HepG2 (cell line): Measurements from ENCODE around the gene ROS1. TPM values are rescaled to one million over a fixed set of nuclear protein-coding genes. Genes with fewer than 3 reads are reported as not detected.

Source experiments
- ATAC-seq: fragments of 200-7000 bp; cut with Tn5 transposase; 3 replicates; pipeline ENCODE4 v1.9.1; 2020; ENCODE audit warnings: mild to moderate bottlenecking, moderate library complexity
- BruUV-seq: library from RNA; stranded (reverse); fragments of 400-500 nt; replicated peaks from 2 replicates; lab custom pipeline; 2021; lab: Mats Ljungman, UMichigan
- CTCF ChIA-PET: fragments of 300-600 bp; formaldehyde crosslinking; extraction: SDS; loops from one replicate; lab custom pipeline; 2021; ENCODE audit warnings: low total read pairs, inconsistent platforms, low intra/inter-chr PET ratio; lab: Yijun Ruan, JAX
- POLR2A ChIA-PET: fragments of 350-600 bp; sonication (Branson Sonifier 250); formaldehyde crosslinking; loops from one replicate; lab custom pipeline; 2020; ENCODE audit warnings: antibody characterized with exemption, inconsistent platforms; lab: Yijun Ruan, JAX
- DNase-seq: peaks from one replicate; pipeline ENCODE4 v3.0.0-alpha.2; 2015; ENCODE audit warnings: low spot score
- FAIRE-seq: peaks from 3 replicates; lab custom pipeline; 2011; peaks lifted over from hg19 to GRCh38; lab: Jason Lieb, UNC
- H2AFZ ChIP-seq: one replicate; pipeline ENCODE4 v1.6.1; 2011; ENCODE audit warnings: low read length, inconsistent platforms
- H3K27ac ChIP-seq: fragments of 300-600 bp; 3 replicates; pipeline ENCODE4 v1.8.0; 2011; ENCODE audit warnings: mixed run types, mild to moderate bottlenecking, mixed read lengths, low read length, inconsistent platforms; ENCODE audit not compliant: insufficient read depth; ENCODE audit errors: extremely low read length
- H3K27me3 ChIP-seq, 2 experiments: fragments of 200-600 bp in 1 of 2; 2 replicates in 1 of 2; 3 replicates in 1 of 2; pipeline versions ENCODE4 v1.6.0 to v1.8.0; 2011; ENCODE audit warnings: low read length in 2 of 2, mild to moderate bottlenecking in 2 of 2, moderate library complexity in 2 of 2, inconsistent platforms in 1 of 2; ENCODE audit not compliant: insufficient read depth in 2 of 2, control insufficient read depth in 1 of 2
- H3K36me3 ChIP-seq, 2 experiments: fragments of 200-600 bp in 1 of 2; replicated peaks in 1 of 2; 2 replicates in 1 of 2; 3 replicates in 1 of 2; pipeline versions ENCODE4 v1.5.1 to v1.8.0; 2011; ENCODE audit warnings: low read length in 2 of 2, inconsistent platforms in 1 of 2; ENCODE audit not compliant: insufficient read depth in 2 of 2, control insufficient read depth in 1 of 2
- H3K4me1 ChIP-seq: 2 replicates; pipeline ENCODE4 v1.5.1; 2012; ENCODE audit warnings: low read length, inconsistent platforms; ENCODE audit not compliant: insufficient read depth
- H3K4me2 ChIP-seq: 2 replicates; pipeline ENCODE4 v1.6.0; 2011; ENCODE audit warnings: low read depth, low read length, inconsistent platforms
- H3K4me3 ChIP-seq, 3 experiments: fragments of 200-600 bp in 1 of 3; sonication (generic), shearing (Covaris generic) in 1 of 3; replicated peaks in 1 of 3; 2 replicates each; pipeline ENCODE4 v1.5.1; 2011 to 2016; ENCODE audit warnings: low read length in 3 of 3, inconsistent platforms in 2 of 3, low read depth in 2 of 3, mild to moderate bottlenecking in 2 of 3, control low read depth in 1 of 3, mixed read lengths in 1 of 3; ENCODE audit not compliant: insufficient read depth in 1 of 3
- H3K79me2 ChIP-seq: one replicate; pipeline ENCODE4 v1.6.1; 2011; ENCODE audit warnings: low read length, inconsistent platforms; ENCODE audit not compliant: insufficient read depth
- H3K9ac ChIP-seq: 2 replicates; pipeline ENCODE4 v1.6.0; 2011; ENCODE audit warnings: mild to moderate bottlenecking, low read depth, low read length, inconsistent platforms; ENCODE audit not compliant: insufficient read depth
- H3K9me3 ChIP-seq: 2 replicates; pipeline ENCODE4 v1.5.1; 2012; ENCODE audit warnings: mild to moderate bottlenecking, low read length
- H4K20me1 ChIP-seq: 2 replicates; pipeline ENCODE4 v1.6.0; 2011; ENCODE audit warnings: inconsistent platforms, mild to moderate bottlenecking, low read length, moderate library complexity; ENCODE audit not compliant: insufficient read depth
- CBFB ChIP-seq: sonication (generic); formaldehyde crosslinking; IDR thresholded peaks from 2 replicates; pipeline ENCODE4 v1.4.0; 2020; ENCODE audit warnings: missing genetic modification reagents
- E2F1 ChIP-seq: sonication (generic); formaldehyde crosslinking; IDR thresholded peaks from 2 replicates; pipeline ENCODE4 v1.5.0; 2020; ENCODE audit warnings: missing genetic modification reagents
- GFI1 ChIP-seq: sonication (generic); formaldehyde crosslinking; IDR thresholded peaks from 2 replicates; pipeline ENCODE4 v1.5.0; 2020; ENCODE audit warnings: missing genetic modification reagents, mild to moderate bottlenecking, borderline replicate concordance
- GLMP ChIP-seq: sonication (generic); formaldehyde crosslinking; IDR thresholded peaks from 2 replicates; pipeline ENCODE4 v1.9.0; 2021; ENCODE audit warnings: missing genetic modification reagents, mild to moderate bottlenecking, borderline replicate concordance
- MAFK ChIP-seq, 2 experiments: IDR thresholded peaks in 1 of 2; conservative IDR thresholded peaks in 1 of 2; 2 replicates each; pipeline ENCODE4 v1.6.1; 2011; ENCODE audit warnings: improper control_type of control experiment in 2 of 2, low read length in 2 of 2
- MBNL3 ChIP-seq: fragments of 250-450 bp; sonication (Bioruptor Pico); conservative IDR thresholded peaks from 2 replicates; pipeline ENCODE4 v1.8.0; 2022; ENCODE audit warnings: mild to moderate bottlenecking, inconsistent platforms
- MEIS1 ChIP-seq: sonication (generic); formaldehyde crosslinking; IDR thresholded peaks from 2 replicates; pipeline ENCODE4 v1.9.0; 2021; ENCODE audit warnings: mild to moderate bottlenecking, missing genetic modification reagents, moderate library complexity, borderline replicate concordance
- NCOA2 ChIP-seq: sonication (generic); formaldehyde crosslinking; IDR thresholded peaks from 2 replicates; pipeline ENCODE4 v1.8.0; 2022; ENCODE audit warnings: inconsistent platforms
- PITX1 ChIP-seq: sonication (generic); formaldehyde crosslinking; IDR thresholded peaks from 2 replicates; pipeline ENCODE4 v1.5.1; 2020; ENCODE audit warnings: mild to moderate bottlenecking, missing genetic modification reagents
- REL ChIP-seq: sonication (generic); formaldehyde crosslinking; conservative IDR thresholded peaks from 2 replicates; pipeline ENCODE4 v1.8.0; 2022; ENCODE audit warnings: mild to moderate bottlenecking, missing genetic modification reagents, moderate library complexity
- TCF7 ChIP-seq: sonication (generic); IDR thresholded peaks from 2 replicates; pipeline ENCODE4 v1.6.1; 2016; ENCODE audit warnings: antibody characterized with exemption, low read depth
- ZNF20 ChIP-seq: sonication (generic); formaldehyde crosslinking; IDR thresholded peaks from 2 replicates; pipeline ENCODE4 v1.4.0; 2020; ENCODE audit warnings: mild to moderate bottlenecking, moderate library complexity, missing genetic modification reagents
- ZNF33B ChIP-seq: sonication (generic); formaldehyde crosslinking; IDR thresholded peaks from 2 replicates; pipeline ENCODE4 v1.5.1; 2020; ENCODE audit warnings: mild to moderate bottlenecking, missing genetic modification reagents
- ZNF354B ChIP-seq: sonication (generic); formaldehyde crosslinking; IDR thresholded peaks from 2 replicates; pipeline ENCODE4 v1.8.0; 2022; ENCODE audit warnings: mild to moderate bottlenecking, missing genetic modification reagents
- ZNF441 ChIP-seq: sonication (generic); formaldehyde crosslinking; IDR thresholded peaks from 2 replicates; pipeline ENCODE4 v1.7.0; 2021; ENCODE audit warnings: missing genetic modification reagents, borderline replicate concordance
- WGBS: methylation state at CpG from one replicate; pipeline ENCODE4 v1.1.6; 2017; ENCODE audit warnings: low lambda C conversion rate; 5-methylcytosine and 5-hydroxymethylcytosine counted together
- in situ Hi-C: cut with HindIII; loops from 2 replicates; pipeline ENCODE4 v1.10.0; 2017; ENCODE audit warnings: low pct_unique_long_range_greater_than_20kb; ENCODE audit not compliant: extremely low pct_ligation_motif_present
- intact Hi-C: fragments of 100-400 bp; cut with micrococcal nuclease; formaldehyde crosslinking; loops from one replicate; pipeline ENCODE4 v1.10.0; 2022; ENCODE audit not compliant: unreplicated experiment
- polyA plus RNA-seq, 8 experiments: library from polyadenylated mRNA; depleted of rRNA in 3 of 8; stranded (reverse) in 7 of 8; unstranded in 1 of 8; fragments of >200 nt; fragmentation: Illumina TruSeq in 4 of 8; extraction: Trizol in 4 of 8; gene quantifications; 2 replicates each; pipeline versions ENCODE4 v1.2.1 to v1.2.3, GENCODE V29; 2011 to 2016; ENCODE audit warnings: low read depth in 4 of 8, missing spikeins in 1 of 8, mixed read lengths in 1 of 8; ENCODE audit not compliant: insufficient read depth in 1 of 8
- total RNA-seq, 5 experiments: library from RNA; depleted of rRNA; stranded (reverse); fragments of >200 nt; fragmentation: Illumina TruSeq; extraction: Trizol; gene quantifications; 2 replicates each; pipeline ENCODE4 v1.2.3, GENCODE V29; 2016; ENCODE audit warnings: low read depth in 1 of 5

Gene ROS1
- total and polyA plus RNA-seq, 2 of the 13 experiments (the other 11 are each of a cell fraction or from before 2014, with no cell fraction given), result not detected

- TF ChIP-seq GFI1 (CRISPR knock-in tag) (no peak), ZNF20 (CRISPR knock-in tag) (no peak), TCF7 (no peak), ZNF354B (no peak), REL (CRISPR knock-in tag) (no peak)
- TF ChIP-seq, all 625 proteins: peak for 0
Observed at GRCh38 chr6:117263353-117263927, 162.3 kb downstream of the ROS1 start (continued).

GRCh38 chr6:117262799-117263198, 162.9 kb downstream of the ROS1 start:
- no peaks in the 10 kb centered on the region for H3K36me3 ChIP-seq
- no peaks in the 10 kb centered on the region for H4K20me1 ChIP-seq
- in situ Hi-C loops (no loop called here), intact Hi-C loops (no loop called here)
- H3K9me3 ChIP-seq, result no peaks in the 10 kb centered on the region
- H3K9ac ChIP-seq, result no peak overlapping the region
- CTCF ChIA-PET, result no interaction called here
- no peaks in the 10 kb centered on the region for H3K79me2 ChIP-seq
- no peak overlapping the region for H3K4me3 ChIP-seq
- DNase-seq (no peak), FAIRE-seq (no peak), ATAC-seq (no peak)
- peaks cover 16 to 53% of the 10 kb centered on the region in 2 experiments for H3K27me3 ChIP-seq
- H3K27ac ChIP-seq, result no peak overlapping the region
- no peak for TF ChIP-seq MEIS1 (CRISPR knock-in tag)
- no peak for TF ChIP-seq E2F1
- TF ChIP-seq CBFB (CRISPR knock-in tag), result no peak
- no peak for TF ChIP-seq ZNF33B (CRISPR knock-in tag)
- TF ChIP-seq MBNL3, result no peak
- TF ChIP-seq PITX1, result no peak
- TF ChIP-seq GLMP (CRISPR knock-in tag), result no peak
- TF ChIP-seq MAFK (conservative IDR thresholded peaks at IDR 0.05 in 1 of 2, IDR thresholded peaks at IDR 0.05 in 1 of 2; ENCODE audit: low read length in 2 of 2), result no peak
- TF ChIP-seq NCOA2 (CRISPR knock-in tag), result no peak
- TF ChIP-seq ZNF441, result no peak
- H3K4me2 ChIP-seq, result no peak overlapping the region
- peaks cover 19% of the 10 kb centered on the region for H3K4me1 ChIP-seq
- POLR2A ChIA-PET, result no interaction called here
- no TSS peak for BruUV-seq
- WGBS, result 51% methylated on average over 8 of the region's 8 CpGs
- no peak overlapping the region for H2AFZ ChIP-seq
